K562 (cell line): Measurements from ENCODE around the gene CNTN4. TPM values are rescaled to one million over a fixed set of nuclear protein-coding genes. Genes with fewer than 3 reads are reported as not detected.

Experiments
- ATAC-seq: fragments of 200-7000 bp; cut with Tn5 transposase; 3 replicates; pipeline ENCODE4 v1.9.1; 2020; ENCODE audit warnings: moderate library complexity
- BruUV-seq: library from RNA; stranded (reverse); fragments of 400-500 nt; replicated peaks from 2 replicates; lab custom pipeline; 2021; lab: Mats Ljungman, UMichigan
- CTCF ChIA-PET: fragments of 300-600 bp; formaldehyde crosslinking; extraction: SDS; loops from one replicate; lab custom pipeline; 2021; ENCODE audit warnings: low intra/inter-chr PET ratio; lab: Yijun Ruan, JAX
- POLR2A ChIA-PET: fragments of 300-600, 350-650 bp; sonication (Branson Sonifier 250); formaldehyde crosslinking; extraction: SDS; loops from one replicate; lab custom pipeline; 2021; ENCODE audit warnings: antibody characterized with exemption, inconsistent platforms; lab: Yijun Ruan, JAX
- DNase-seq, 4 experiments: peaks; one replicate each; pipeline versions ENCODE4 v3.0.0 to v3.0.0-alpha.2; 2011 to 2018; ENCODE audit warnings: low spot score in 3 of 4, mixed read lengths in 3 of 4; ENCODE audit errors: extremely low read depth in 1 of 4
- FAIRE-seq: peaks from 2 replicates; lab custom pipeline; 2011; peaks lifted over from hg19 to GRCh38; lab: Jason Lieb, UNC
- H2AFZ ChIP-seq: 2 replicates; pipeline ENCODE4 v1.6.0; 2011; ENCODE audit warnings: low read depth, low read length, control low read depth, inconsistent platforms
- H3K27ac ChIP-seq: fragments of 200-600 bp; 3 replicates; pipeline ENCODE4 v1.8.0; 2011; ENCODE audit warnings: low read depth, mild to moderate bottlenecking, control low read depth, inconsistent platforms, low read length, moderate library complexity, mixed read lengths; ENCODE audit errors: extremely low read depth
- H3K27me3 ChIP-seq, 2 experiments: fragments of 300-600 bp in 1 of 2; 2 replicates in 1 of 2; 3 replicates in 1 of 2; pipeline versions ENCODE4 v1.6.0 to v1.8.0; 2011; ENCODE audit warnings: inconsistent platforms in 2 of 2, low read length in 2 of 2, mild to moderate bottlenecking in 1 of 2, mixed read lengths in 1 of 2, moderate library complexity in 1 of 2; ENCODE audit not compliant: control insufficient read depth in 2 of 2, insufficient read depth in 2 of 2
- H3K36me3 ChIP-seq: fragments of 300-600 bp; 3 replicates; pipeline ENCODE4 v1.8.0; 2011; ENCODE audit warnings: mild to moderate bottlenecking, low read length, inconsistent platforms; ENCODE audit not compliant: control insufficient read depth, insufficient read depth
- H3K4me1 ChIP-seq, 2 experiments: fragments of 200-600 bp in 1 of 2; replicated peaks in 1 of 2; 2 replicates in 1 of 2; 3 replicates in 1 of 2; pipeline versions ENCODE4 v1.5.1 to v1.8.0; 2011; ENCODE audit warnings: inconsistent platforms in 2 of 2, low read length in 2 of 2, mild to moderate bottlenecking in 1 of 2, mixed read lengths in 1 of 2, moderate library complexity in 1 of 2; ENCODE audit not compliant: control insufficient read depth in 2 of 2, insufficient read depth in 2 of 2
- H3K4me2 ChIP-seq: 2 replicates; pipeline ENCODE4 v1.6.1; 2011; ENCODE audit warnings: low read length, control low read depth, inconsistent platforms, mixed read lengths; ENCODE audit not compliant: insufficient read depth
- H3K4me3 ChIP-seq: fragments of 200-600 bp; sonication (generic), shearing (Covaris generic); 2 replicates; pipeline ENCODE4 v1.5.1; 2016; ENCODE audit warnings: control low read depth, inconsistent platforms
- H3K79me2 ChIP-seq: fragments of 200-600 bp; 3 replicates; pipeline ENCODE4 v1.8.0; 2011; ENCODE audit warnings: low read length, inconsistent platforms; ENCODE audit not compliant: control insufficient read depth, insufficient read depth
- H3K9ac ChIP-seq, 2 experiments: 2 replicates each; pipeline versions ENCODE4 v1.6.0 to v1.6.1; 2011; ENCODE audit warnings: low read depth in 2 of 2, low read length in 2 of 2, control low read depth in 1 of 2, inconsistent platforms in 1 of 2, mild to moderate bottlenecking in 1 of 2, mixed read lengths in 1 of 2; ENCODE audit not compliant: insufficient read depth in 1 of 2
- H3K9me1 ChIP-seq: one replicate; pipeline ENCODE4 v1.6.0; 2011; ENCODE audit warnings: inconsistent platforms, mild to moderate bottlenecking, low read length, moderate library complexity; ENCODE audit not compliant: control insufficient read depth, insufficient read depth
- H3K9me3 ChIP-seq: replicated peaks from 2 replicates; pipeline ENCODE4 v1.5.1; 2011; ENCODE audit warnings: low read depth, low read length, inconsistent platforms; ENCODE audit not compliant: control insufficient read depth, insufficient read depth
- H4K20me1 ChIP-seq: replicated peaks from 2 replicates; pipeline ENCODE4 v1.6.1; 2011; ENCODE audit warnings: low read length, inconsistent platforms, mixed read lengths; ENCODE audit not compliant: control insufficient read depth, insufficient read depth
- EWSR1 ChIP-seq: fragments of 450-650 bp; IDR thresholded peaks from 2 replicates; pipeline ENCODE4 v1.6.1; 2018; ENCODE audit warnings: borderline replicate concordance, mild to moderate bottlenecking, low read depth, moderate library complexity; ENCODE audit not compliant: partially characterized antibody
- FOXM1 ChIP-seq, 2 experiments: fragments of 450-650 bp in 1 of 2; sonication (generic) in 1 of 2; formaldehyde crosslinking in 1 of 2; IDR thresholded peaks; 2 replicates each; pipeline versions ENCODE4 v1.6.1 to v1.9.0; 2017 to 2022; ENCODE audit warnings: low read depth in 2 of 2, mild to moderate bottlenecking in 2 of 2, missing genetic modification reagents in 1 of 2, moderate library complexity in 1 of 2
- HMGN3 ChIP-seq: IDR thresholded peaks from 2 replicates; pipeline ENCODE4 v1.6.1; 2011; ENCODE audit warnings: borderline replicate concordance, low read depth, mild to moderate bottlenecking, mixed read lengths, low read length; ENCODE audit not compliant: insufficient read length; ENCODE audit errors: extremely low read depth
- KAT2B ChIP-seq: IDR thresholded peaks from one replicate; pipeline ENCODE4 v1.6.1; 2012; ENCODE audit warnings: low read depth, mild to moderate bottlenecking, control low read depth, inconsistent platforms, low read length, moderate library complexity
- POLR2A ChIP-seq: fragments of 450-650 bp; conservative IDR thresholded peaks from 2 replicates; pipeline ENCODE4 v1.6.1; 2016
- SOX6 ChIP-seq: fragments of 450-650 bp; IDR thresholded peaks from 2 replicates; pipeline ENCODE4 v1.6.1; 2014; ENCODE audit warnings: mild to moderate bottlenecking
- TAF15 ChIP-seq: fragments of 200-400 bp; formaldehyde crosslinking; IDR thresholded peaks from 2 replicates; pipeline ENCODE4 v1.6.1; 2017; ENCODE audit warnings: mild to moderate bottlenecking, low read depth, low read length, moderate library complexity
- TEAD1 ChIP-seq, 2 experiments: fragments of 450-650 bp in 1 of 2; sonication (generic) in 1 of 2; formaldehyde crosslinking; IDR thresholded peaks; 2 replicates each; pipeline versions ENCODE4 v1.4.0 to v1.8.0; 2020 to 2022; ENCODE audit warnings: mild to moderate bottlenecking in 2 of 2, missing genetic modification reagents in 1 of 2
- XRCC5 ChIP-seq: fragments of 200-400 bp; formaldehyde crosslinking; IDR thresholded peaks from 2 replicates; pipeline ENCODE4 v1.6.1; 2017; ENCODE audit warnings: low read depth, mild to moderate bottlenecking, low read length
- ZNF134 ChIP-seq: fragments of 250-450 bp; sonication (Bioruptor Pico); conservative IDR thresholded peaks from 2 replicates; pipeline ENCODE4 v1.4.0; 2020
- ZNF766 ChIP-seq: fragments of 200-800 bp; sonication (Bioruptor generic); conservative IDR thresholded peaks from 2 replicates; pipeline ENCODE4 v1.6.1; 2016; ENCODE audit warnings: missing genetic modification characterization, missing compliant biosample characterization
- WGBS: fragments of 100-300 bp; shearing (Covaris generic); methylation state at CpG from one replicate; pipeline ENCODE4 v1.1.6; 2016; ENCODE audit warnings: low coverage, mixed read lengths; ENCODE audit not compliant: insufficient coverage; ENCODE audit errors: missing lambda C conversion rate; 5-methylcytosine and 5-hydroxymethylcytosine counted together
- in situ Hi-C: fragments of 300-500 bp; cut with MboI; formaldehyde crosslinking; loops from 4 replicates; pipeline ENCODE4 v1.15.0; 2018; ENCODE audit warnings: inconsistent platforms, mixed read lengths
- intact Hi-C: fragments of 100-400 bp; cut with micrococcal nuclease; formaldehyde crosslinking; loops from 2 replicates; pipeline ENCODE4 v1.14.2; 2022
- polyA plus RNA-seq, 8 experiments: library from polyadenylated mRNA; depleted of rRNA in 4 of 8; stranded (reverse) in 5 of 8; unstranded in 3 of 8; fragments of >200 nt; fragmentation: Nextera tagmentation in 2 of 8; fragmentation: Illumina TruSeq in 1 of 8; extraction: Ambion mirVana in 2 of 8; extraction: Trizol in 1 of 8; gene quantifications; 2 replicates each; pipeline versions ENCODE4 v1.2.1 to v1.2.3, GENCODE V29; 2011 to 2014; ENCODE audit warnings: inconsistent platforms in 1 of 8, missing spikeins in 1 of 8
- total RNA-seq, 7 experiments: library from RNA; depleted of rRNA in 6 of 7; stranded (reverse); fragments of >200 nt in 6 of 7; fragmentation: Illumina TruSeq in 2 of 7; extraction: Trizol in 2 of 7; gene quantifications; 2 replicates each; pipeline versions ENCODE4 v1.2.1 to v1.2.3, GENCODE V29; 2011 to 2021; ENCODE audit warnings: low replicate concordance in 1 of 7
- TF ChIP-seq, protein P1 (sequence below): fragments of 450-650 bp; IDR thresholded peaks from 2 replicates; pipeline ENCODE4 v1.7.0; 2016; ENCODE audit warnings: borderline replicate concordance
- TF ChIP-seq, protein P2 (sequence below): fragments of 250-450 bp; sonication (Bioruptor Pico); IDR thresholded peaks from 2 replicates; pipeline ENCODE4 v1.4.0; 2020; ENCODE audit warnings: mild to moderate bottlenecking, moderate library complexity
- TF ChIP-seq, protein P3 (sequence below): sonication (generic); formaldehyde crosslinking; IDR thresholded peaks from 2 replicates; pipeline ENCODE4 v1.8.0; 2022; ENCODE audit warnings: mild to moderate bottlenecking, missing genetic modification reagents

Gene CNTN4
- total and polyA plus RNA-seq, 9 of the 15 experiments (the other 6 are each of a cell fraction or from before 2014, with no cell fraction given): not detected

DNA sequence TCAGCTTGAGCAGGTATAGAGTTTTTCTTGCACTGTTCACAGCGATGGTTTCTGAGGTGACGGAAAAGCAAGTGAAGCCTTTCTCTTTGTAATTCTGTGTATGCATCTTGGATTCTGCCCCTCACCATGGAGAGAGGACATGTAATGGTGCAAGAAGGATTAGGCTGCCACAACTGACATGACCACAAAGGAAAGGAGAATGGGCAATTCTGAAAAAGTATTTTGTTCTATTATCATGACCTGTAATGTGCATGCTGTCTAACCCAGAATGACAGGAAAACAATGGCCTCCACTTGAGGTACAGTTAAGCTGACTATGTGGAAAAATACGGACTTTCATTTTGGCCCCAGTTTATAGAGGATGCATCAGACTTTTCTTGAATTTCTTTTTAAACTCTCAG is 784.6 kb downstream of the CNTN4 start:
- Histone ChIP-seq H3K36me3 (no peaks in the 10 kb centered on the region), H3K79me2 (no peaks in the 10 kb centered on the region), H3K9me1 (no peaks in the 10 kb centered on the region), H3K27me3 (no peaks in the 10 kb centered on the region), H3K4me3 (no peak overlapping the region), H3K4me1 (no peaks in the 10 kb centered on the region), H3K4me2 (no peak overlapping the region), H3K9me3 (no peaks in the 10 kb centered on the region; the same call in 1 of the 2 replicates), H4K20me1 (no peaks in the 10 kb centered on the region), H3K9ac (no peak overlapping the region), H2AFZ (no peak overlapping the region), H3K27ac (no peak overlapping the region)
- ATAC-seq (no peak), DNase-seq (no peak), FAIRE-seq (no peak)
- in situ Hi-C loops (no loop called here), intact Hi-C loops (no loop called here)
- TF ChIP-seq TAF15: no peak
- TF ChIP-seq, protein P1, sequence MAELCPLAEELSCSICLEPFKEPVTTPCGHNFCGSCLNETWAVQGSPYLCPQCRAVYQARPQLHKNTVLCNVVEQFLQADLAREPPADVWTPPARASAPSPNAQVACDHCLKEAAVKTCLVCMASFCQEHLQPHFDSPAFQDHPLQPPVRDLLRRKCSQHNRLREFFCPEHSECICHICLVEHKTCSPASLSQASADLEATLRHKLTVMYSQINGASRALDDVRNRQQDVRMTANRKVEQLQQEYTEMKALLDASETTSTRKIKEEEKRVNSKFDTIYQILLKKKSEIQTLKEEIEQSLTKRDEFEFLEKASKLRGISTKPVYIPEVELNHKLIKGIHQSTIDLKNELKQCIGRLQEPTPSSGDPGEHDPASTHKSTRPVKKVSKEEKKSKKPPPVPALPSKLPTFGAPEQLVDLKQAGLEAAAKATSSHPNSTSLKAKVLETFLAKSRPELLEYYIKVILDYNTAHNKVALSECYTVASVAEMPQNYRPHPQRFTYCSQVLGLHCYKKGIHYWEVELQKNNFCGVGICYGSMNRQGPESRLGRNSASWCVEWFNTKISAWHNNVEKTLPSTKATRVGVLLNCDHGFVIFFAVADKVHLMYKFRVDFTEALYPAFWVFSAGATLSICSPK: no peak
- no peak for TF ChIP-seq HMGN3
- TF ChIP-seq KAT2B: no peak
- TF ChIP-seq, protein P2, sequence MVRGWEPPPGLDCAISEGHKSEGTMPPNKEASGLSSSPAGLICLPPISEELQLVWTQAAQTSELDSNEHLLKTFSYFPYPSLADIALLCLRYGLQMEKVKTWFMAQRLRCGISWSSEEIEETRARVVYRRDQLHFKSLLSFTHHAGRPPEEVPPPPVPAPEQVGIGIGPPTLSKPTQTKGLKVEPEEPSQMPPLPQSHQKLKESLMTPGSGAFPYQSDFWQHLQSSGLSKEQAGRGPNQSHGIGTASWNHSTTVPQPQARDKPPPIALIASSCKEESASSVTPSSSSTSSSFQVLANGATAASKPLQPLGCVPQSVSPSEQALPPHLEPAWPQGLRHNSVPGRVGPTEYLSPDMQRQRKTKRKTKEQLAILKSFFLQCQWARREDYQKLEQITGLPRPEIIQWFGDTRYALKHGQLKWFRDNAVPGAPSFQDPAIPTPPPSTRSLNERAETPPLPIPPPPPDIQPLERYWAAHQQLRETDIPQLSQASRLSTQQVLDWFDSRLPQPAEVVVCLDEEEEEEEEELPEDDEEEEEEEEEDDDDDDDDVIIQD (CRISPR knock-in tag): no peak
- no peak for TF ChIP-seq TEAD1 (CRISPR knock-in tag; IDR thresholded peaks at IDR 0.05)
- TF ChIP-seq POLR2A: no peak
- TF ChIP-seq, protein P3, sequence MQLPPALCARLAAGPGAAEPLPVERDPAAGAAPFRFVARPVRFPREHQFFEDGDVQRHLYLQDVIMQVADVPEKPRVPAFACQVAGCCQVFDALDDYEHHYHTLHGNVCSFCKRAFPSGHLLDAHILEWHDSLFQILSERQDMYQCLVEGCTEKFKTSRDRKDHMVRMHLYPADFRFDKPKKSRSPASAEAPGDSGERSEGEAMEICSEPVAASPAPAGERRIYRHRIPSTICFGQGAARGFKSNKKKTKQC (CRISPR knock-in tag): no peak
- no peak for TF ChIP-seq FOXM1 (IDR thresholded peaks at IDR 0.05; ENCODE audit: low read depth)
- TF ChIP-seq FOXM1 (CRISPR knock-in tag; IDR thresholded peaks at IDR 0.05; ENCODE audit: low read depth): no peak
- no peak for TF ChIP-seq SOX6
- TF ChIP-seq ZNF134 (CRISPR knock-in tag): no peak
- TF ChIP-seq XRCC5: no peak
- TF ChIP-seq EWSR1: no peak
- no peak for TF ChIP-seq ZNF766 (CRISPR knock-in tag)
- WGBS: 6% methylated on average over 3 of the region's 3 CpGs
- POLR2A ChIA-PET: no interaction called here
- BruUV-seq: no TSS peak
- CTCF ChIA-PET: no interaction called here
